ENCODE data around the gene HOXA13. TPM values are rescaled to one million over a fixed set of nuclear protein-coding genes. Genes with fewer than 3 reads are reported as not detected.

The HOXA13 gene
- total RNA-seq, 2 donors from 2014 or later = 0.14 TPM; not detected in 1

DNA sequence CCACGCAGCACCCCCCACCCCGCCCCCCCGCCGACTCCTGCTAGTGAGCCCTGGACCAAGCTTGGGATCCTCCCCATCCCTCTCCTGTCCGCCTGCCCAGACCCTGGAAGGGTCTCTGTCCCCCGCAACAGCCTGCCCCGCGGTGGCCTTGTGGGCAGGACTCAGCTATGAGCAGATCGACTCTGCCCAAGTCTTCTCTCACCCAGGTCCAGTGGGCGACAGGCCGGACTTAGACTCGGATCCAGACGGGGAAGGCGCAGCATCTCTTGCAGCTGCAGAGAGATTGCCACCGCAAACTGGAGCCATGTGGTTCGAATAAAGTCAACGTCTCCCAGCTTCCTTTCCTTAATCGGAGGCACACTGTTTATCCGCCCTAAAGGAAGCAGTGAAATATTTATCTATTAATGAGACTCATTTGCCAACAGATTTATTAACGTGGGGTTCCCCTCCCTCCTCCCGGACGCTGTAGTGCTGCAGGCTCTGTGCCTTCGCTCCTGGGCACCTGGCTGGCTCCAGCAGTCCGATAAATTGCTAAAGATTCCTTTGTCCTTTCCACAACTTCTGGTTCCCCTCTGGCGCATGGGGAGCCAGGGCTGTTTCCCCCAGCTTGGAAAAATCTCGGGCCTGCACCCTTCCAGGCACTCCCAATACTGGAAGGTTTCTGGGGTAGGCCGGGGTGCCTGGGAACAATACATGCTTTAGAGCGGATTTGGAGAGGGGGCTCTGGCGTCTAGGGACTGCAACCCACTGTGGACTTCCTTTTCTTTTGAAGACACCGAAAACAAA lies 42.8 kb downstream of the HOXA13 start:
- no peak for DNase-seq (ENCODE audit: low spot score)
- Histone ChIP-seq H3K27ac (no peak overlapping the region), H3K4me3 (peak overlapping the region; percentile 72), H3K9me3 (no peaks in the 10 kb centered on the region), H3K4me1 (ENCODE audit: control insufficient read depth in 1 of 2, low read depth in 2 of 2) (peaks cover 13 to 30% of the 10 kb centered on the region in 2 donors), H3K27me3 (replicated peaks; ENCODE audit: insufficient read depth) (no peaks in the 10 kb centered on the region), H3K36me3 (no peaks in the 10 kb centered on the region)
- TF ChIP-seq, protein P1, sequence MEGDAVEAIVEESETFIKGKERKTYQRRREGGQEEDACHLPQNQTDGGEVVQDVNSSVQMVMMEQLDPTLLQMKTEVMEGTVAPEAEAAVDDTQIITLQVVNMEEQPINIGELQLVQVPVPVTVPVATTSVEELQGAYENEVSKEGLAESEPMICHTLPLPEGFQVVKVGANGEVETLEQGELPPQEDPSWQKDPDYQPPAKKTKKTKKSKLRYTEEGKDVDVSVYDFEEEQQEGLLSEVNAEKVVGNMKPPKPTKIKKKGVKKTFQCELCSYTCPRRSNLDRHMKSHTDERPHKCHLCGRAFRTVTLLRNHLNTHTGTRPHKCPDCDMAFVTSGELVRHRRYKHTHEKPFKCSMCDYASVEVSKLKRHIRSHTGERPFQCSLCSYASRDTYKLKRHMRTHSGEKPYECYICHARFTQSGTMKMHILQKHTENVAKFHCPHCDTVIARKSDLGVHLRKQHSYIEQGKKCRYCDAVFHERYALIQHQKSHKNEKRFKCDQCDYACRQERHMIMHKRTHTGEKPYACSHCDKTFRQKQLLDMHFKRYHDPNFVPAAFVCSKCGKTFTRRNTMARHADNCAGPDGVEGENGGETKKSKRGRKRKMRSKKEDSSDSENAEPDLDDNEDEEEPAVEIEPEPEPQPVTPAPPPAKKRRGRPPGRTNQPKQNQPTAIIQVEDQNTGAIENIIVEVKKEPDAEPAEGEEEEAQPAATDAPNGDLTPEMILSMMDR (IDR thresholded peaks at IDR 0.05) = no peak
- ATAC-seq (ENCODE audit: insufficient number of reproducible peaks, low FRiP score, low read depth) = no peak

DNA sequence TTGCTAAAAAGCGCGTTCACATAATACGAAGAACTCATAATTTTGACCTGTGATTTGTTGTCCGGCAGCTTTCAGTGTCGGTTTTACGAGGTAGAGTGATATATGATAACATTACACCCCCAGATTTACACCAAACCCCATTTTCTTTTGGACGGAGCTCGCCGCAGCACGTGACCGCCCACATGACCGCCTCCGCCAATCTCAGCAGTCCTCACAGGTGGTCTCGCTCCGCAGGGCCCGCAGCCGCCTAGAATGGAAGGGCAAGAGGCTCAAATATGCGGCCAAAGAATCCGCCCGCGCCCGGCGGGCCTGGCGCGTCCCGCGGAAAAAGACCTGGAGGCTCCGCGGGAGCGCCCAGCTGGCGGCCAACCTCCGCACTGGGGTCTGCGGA lies 43.4 kb downstream of the HOXA13 start, which contains the start of gene HOXA7:
Gene HOXA7 (minus strand): TSS at position 168 of the 391 bp plus-strand sequence. CDS start 130 bp downstream, at position 38.
- Histone ChIP-seq H3K27me3 (replicated peaks; ENCODE audit: insufficient read depth) (no peaks in the 10 kb centered on the region), H3K27ac (peak within 1 kb of the TSS; percentile 36 to 87), H3K9me3 (no peaks in the 10 kb centered on the region), H3K36me3 (no peaks in the 10 kb centered on the region), H3K4me3 (peak within 1 kb of the TSS; percentile 72), H3K4me1 (ENCODE audit: control insufficient read depth in 1 of 2, low read depth in 2 of 2) (peaks cover 13 to 34% of the 10 kb centered on the region in 2 donors)
- TF ChIP-seq, protein P1 (IDR thresholded peaks at IDR 0.05) = no peak
- no peak for ATAC-seq (ENCODE audit: insufficient number of reproducible peaks, low FRiP score, low read depth)
- no peak for DNase-seq (ENCODE audit: low spot score)

DNA sequence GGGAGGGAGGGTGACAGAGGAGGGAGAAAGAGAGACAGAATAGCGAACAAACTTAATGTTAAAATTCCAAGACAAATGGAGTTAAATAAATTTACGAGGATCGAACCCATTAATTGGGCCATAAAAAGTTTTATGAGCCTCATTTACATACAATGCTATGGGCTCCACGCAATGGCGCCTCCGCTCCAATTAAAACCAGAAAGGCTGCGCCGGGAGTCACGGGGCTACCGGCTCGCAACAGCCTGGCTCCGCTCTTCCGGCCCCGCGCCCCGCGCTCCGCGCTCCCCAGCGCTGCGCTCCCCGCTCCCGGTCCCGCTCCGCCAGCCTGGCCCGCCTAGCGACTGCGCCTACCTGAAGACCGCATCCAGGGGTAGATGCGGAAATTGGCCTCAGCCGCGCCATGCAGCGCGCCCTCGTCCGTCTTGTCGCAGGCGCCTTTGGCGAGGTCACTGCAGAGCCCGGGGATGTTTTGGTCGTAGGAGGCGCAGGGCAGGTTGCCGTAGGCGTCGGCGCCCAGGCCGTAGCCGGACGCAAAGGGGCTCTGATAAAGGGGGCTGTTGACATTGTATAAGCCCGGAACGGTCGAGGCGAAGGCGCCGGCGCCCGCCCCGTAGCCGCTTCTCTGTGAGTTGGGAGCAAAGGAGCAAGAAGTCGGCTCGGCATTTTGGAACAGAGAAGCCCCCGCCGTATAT lies 43.9 kb downstream of the HOXA13 start:
- Histone ChIP-seq H3K36me3 (no peaks in the 10 kb centered on the region), H3K27me3 (replicated peaks; ENCODE audit: insufficient read depth) (no peaks in the 10 kb centered on the region), H3K4me1 (ENCODE audit: control insufficient read depth in 1 of 2, low read depth in 2 of 2) (peaks cover 13 to 30% of the 10 kb centered on the region in 2 donors), H3K9me3 (no peaks in the 10 kb centered on the region), H3K27ac (peak overlapping the region; percentile 36 to 87), H3K4me3 (peak overlapping the region; percentile 72)
- ATAC-seq (ENCODE audit: insufficient number of reproducible peaks, low FRiP score, low read depth) (no peak), DNase-seq (ENCODE audit: low spot score) (no peak)
- TF ChIP-seq, protein P1 (IDR thresholded peaks at IDR 0.05) = no peak

DNA sequence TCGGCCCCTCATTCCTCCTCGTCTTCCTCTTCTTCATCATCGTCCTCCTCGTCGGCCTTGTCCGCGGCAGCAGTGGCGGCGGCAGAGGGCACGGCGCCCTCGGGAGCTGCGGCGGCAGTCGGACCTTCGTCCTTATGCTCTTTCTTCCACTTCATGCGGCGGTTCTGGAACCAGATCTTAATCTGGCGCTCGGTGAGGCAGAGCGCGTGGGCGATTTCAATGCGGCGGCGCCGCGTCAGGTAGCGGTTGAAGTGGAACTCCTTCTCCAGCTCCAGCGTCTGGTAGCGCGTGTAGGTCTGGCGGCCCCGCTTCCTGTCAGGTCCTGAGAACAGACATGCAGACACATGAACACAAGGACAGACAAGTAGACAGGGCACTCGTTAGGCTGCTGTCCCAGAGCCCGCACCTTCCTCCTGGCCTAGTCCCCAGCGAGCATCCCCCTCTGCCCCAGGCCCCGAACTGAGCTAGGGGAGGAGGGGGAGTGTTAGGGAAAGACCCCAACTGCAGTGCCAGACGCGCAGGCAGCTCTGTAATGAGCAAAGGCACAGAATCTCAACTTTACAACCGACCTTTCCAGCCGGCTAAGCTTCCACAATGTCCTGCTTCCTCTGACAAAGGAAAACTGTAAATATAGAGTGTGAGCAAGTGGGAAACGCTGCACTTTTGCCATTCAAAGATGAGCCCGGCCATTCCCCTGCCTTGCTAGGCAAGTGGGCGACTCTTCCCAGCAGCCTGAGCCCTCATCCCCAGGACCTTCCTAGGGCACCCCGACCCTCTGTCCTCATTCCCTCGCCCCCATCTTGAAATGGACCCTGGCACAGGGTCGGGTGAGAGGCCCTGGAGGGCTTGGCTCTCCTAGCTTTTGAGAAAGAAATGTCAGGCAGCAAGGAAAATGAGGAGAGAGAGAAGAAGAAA lies 44.7 kb downstream of the HOXA13 start:
- H3K27me3 ChIP-seq (replicated peaks; ENCODE audit: insufficient read depth) = no peaks in the 10 kb centered on the region
- peak overlapping the region; percentile 72 for H3K4me3 ChIP-seq
- H3K27ac ChIP-seq = peak overlapping the region in 1 of 2 donors; percentile 87

More for the DNA sequence above, 44.7 kb downstream of the HOXA13 start:
- TF ChIP-seq, protein P1 (IDR thresholded peaks at IDR 0.05) = no peak
- Histone ChIP-seq H3K4me1 (ENCODE audit: control insufficient read depth in 1 of 2, low read depth in 2 of 2) (peaks cover 10 to 28% of the 10 kb centered on the region in 2 donors), H3K9me3 (no peaks in the 10 kb centered on the region), H3K36me3 (no peaks in the 10 kb centered on the region)
- no peak for ATAC-seq (ENCODE audit: insufficient number of reproducible peaks, low FRiP score, low read depth)
- DNase-seq (ENCODE audit: low spot score) = no peak

All from thoracic aorta (tissue), 2 donors.